CD14-positive monocyte (primary cell): ENCODE measurements around the gene STRN3. TPM values are rescaled to one million over a fixed set of nuclear protein-coding genes. Genes with fewer than 3 reads are reported as not detected.

Experiments
- DNase-seq, 3 donors: peaks; one replicate each; pipeline ENCODE4 v3.0.0-alpha.2; 2011 to 2022
- H2AFZ ChIP-seq: 2 replicates; pipeline ENCODE4 v1.6.0; 2012; ENCODE audit warnings: mild to moderate bottlenecking, low read depth, low read length, inconsistent platforms; ENCODE audit not compliant: insufficient read depth, poor library complexity, severe bottlenecking
- H3K27ac ChIP-seq, 2 donors: 1 replicate in 1 of 2; 2 replicates in 1 of 2; pipeline ENCODE4 v1.5.1; 2012 to 2013; ENCODE audit warnings: low read length in 2 of 2, control low read depth in 1 of 2, inconsistent platforms in 1 of 2, low read depth in 1 of 2, mild to moderate bottlenecking in 1 of 2
- H3K27me3 ChIP-seq, 2 donors: one replicate each; pipeline versions ENCODE4 v1.6.0 to v1.6.1; 2011 to 2013; ENCODE audit warnings: low read length in 2 of 2; ENCODE audit not compliant: control insufficient read depth in 2 of 2, insufficient read depth in 2 of 2
- H3K36me3 ChIP-seq, 2 donors: replicated peaks in 1 of 2; 1 replicate in 1 of 2; 2 replicates in 1 of 2; pipeline versions ENCODE4 v1.5.1 to v1.6.1; 2012 to 2013; ENCODE audit warnings: low read length in 2 of 2, control low read depth in 1 of 2, inconsistent platforms in 1 of 2, mild to moderate bottlenecking in 1 of 2; ENCODE audit not compliant: insufficient read depth in 2 of 2, control insufficient read depth in 1 of 2
- H3K4me1 ChIP-seq, 2 donors: 1 replicate in 1 of 2; 2 replicates in 1 of 2; pipeline versions ENCODE4 v1.5.1 to v1.6.1; 2012 to 2013; ENCODE audit warnings: low read length in 2 of 2, control low read depth in 1 of 2, inconsistent platforms in 1 of 2, mild to moderate bottlenecking in 1 of 2, moderate library complexity in 1 of 2; ENCODE audit not compliant: insufficient read depth in 2 of 2, control insufficient read depth in 1 of 2
- H3K4me2 ChIP-seq: replicated peaks from 2 replicates; pipeline ENCODE3; 2012; ENCODE audit warnings: low read length, moderate library complexity, mild to moderate bottlenecking; ENCODE audit not compliant: poor library complexity, severe bottlenecking; ENCODE audit errors: extremely low read depth
- H3K4me3 ChIP-seq, 3 experiments: fragments of 200-600 bp in 1 of 3; sonication (generic) in 1 of 3; replicated peaks in 1 of 3; 1 replicate in 2 of 3; 2 replicates in 1 of 3; pipeline ENCODE4 v1.5.1; 2011 to 2013; ENCODE audit warnings: low read length in 3 of 3, mild to moderate bottlenecking in 3 of 3, control low read depth in 2 of 3, low read depth in 2 of 3, inconsistent platforms in 1 of 3, moderate library complexity in 1 of 3
- H3K79me2 ChIP-seq: 2 replicates; pipeline ENCODE4 v1.6.0; 2012; ENCODE audit warnings: mild to moderate bottlenecking, control low read depth, inconsistent platforms, low read length, moderate library complexity; ENCODE audit not compliant: insufficient read depth
- H3K9ac ChIP-seq: 2 replicates; pipeline ENCODE4 v1.6.0; 2017; ENCODE audit warnings: low read length, mild to moderate bottlenecking; ENCODE audit not compliant: insufficient read depth, poor library complexity, severe bottlenecking
- H3K9me3 ChIP-seq, 2 donors: replicated peaks in 1 of 2; 1 replicate in 1 of 2; 2 replicates in 1 of 2; pipeline versions ENCODE4 v1.5.1 to v1.6.1; 2012 to 2013; ENCODE audit warnings: low read length in 2 of 2, control low read depth in 1 of 2; ENCODE audit not compliant: control insufficient read depth in 1 of 2, insufficient read depth in 1 of 2
- H4K20me1 ChIP-seq: 2 replicates; pipeline ENCODE4 v1.6.0; 2012; ENCODE audit warnings: mild to moderate bottlenecking, low read length, control low read depth, moderate library complexity; ENCODE audit not compliant: insufficient read depth
- H3K27ac Mint-ChIP-seq, 7 donors: one replicate each; pipeline ENCODE4 v1.8.0; 2020; ENCODE audit warnings: mild to moderate bottlenecking in 7 of 7, mixed read lengths in 7 of 7, moderate library complexity in 6 of 7, inconsistent platforms in 2 of 7
- H3K27me3 Mint-ChIP-seq, 3 donors: one replicate each; pipeline ENCODE4 v1.8.0; 2021 to 2022; ENCODE audit warnings: low read depth in 3 of 3, mild to moderate bottlenecking in 3 of 3, mixed read lengths in 3 of 3, moderate library complexity in 3 of 3, inconsistent platforms in 1 of 3
- H3K36me3 Mint-ChIP-seq, 2 donors: one replicate each; pipeline ENCODE4 v1.8.0; 2020; ENCODE audit warnings: mixed read lengths in 2 of 2, inconsistent platforms in 1 of 2, mild to moderate bottlenecking in 1 of 2
- H3K4me1 Mint-ChIP-seq: one replicate; pipeline ENCODE4 v1.8.0; 2020; ENCODE audit warnings: mild to moderate bottlenecking, mixed read lengths
- H3K4me3 Mint-ChIP-seq, 2 donors: one replicate each; pipeline ENCODE4 v1.8.0; 2020; ENCODE audit warnings: mild to moderate bottlenecking in 2 of 2, mixed read lengths in 2 of 2, moderate library complexity in 1 of 2
- H3K9me3 Mint-ChIP-seq, 7 donors: one replicate each; pipeline ENCODE4 v1.8.0; 2020 to 2022; ENCODE audit warnings: mixed read lengths in 7 of 7, mild to moderate bottlenecking in 6 of 7, moderate library complexity in 6 of 7, inconsistent platforms in 2 of 7
- WGBS: methylation state at CpG from one replicate; pipeline ENCODE4 v1.1.5; 2013; ENCODE audit warnings: missing lambda C conversion rate; ENCODE audit not compliant: insufficient coverage; 5-methylcytosine and 5-hydroxymethylcytosine counted together
- intact Hi-C, 2 donors: fragments of 100-400 bp; cut with micrococcal nuclease; formaldehyde crosslinking; loops; one replicate each; pipeline versions ENCODE4 v1.15.0 to v1.15.1; 2023
- polyA plus RNA-seq, 3 donors: library from polyadenylated mRNA; depleted of rRNA in 1 of 3; unstranded in 2 of 3; stranded (reverse) in 1 of 3; fragments of 300-500 nt in 2 of 3; fragments of >200 nt in 1 of 3; fragmentation: Illumina TruSeq in 2 of 3; gene quantifications; 1 replicate in 2 of 3; 2 replicates in 1 of 3; pipeline ENCODE4 v1.2.3, GENCODE V29; 2012 to 2021
- TF ChIP-seq, protein P1 (sequence below): fragments of 200-600 bp; IDR thresholded peaks from one replicate; pipeline ENCODE4 v1.8.0; 2022; ENCODE audit warnings: antibody characterized with exemption, mild to moderate bottlenecking

The STRN3 gene
- polyA plus RNA-seq, 3 donors, result 1.0 to 12.0 (median 3.8) TPM

DNA sequence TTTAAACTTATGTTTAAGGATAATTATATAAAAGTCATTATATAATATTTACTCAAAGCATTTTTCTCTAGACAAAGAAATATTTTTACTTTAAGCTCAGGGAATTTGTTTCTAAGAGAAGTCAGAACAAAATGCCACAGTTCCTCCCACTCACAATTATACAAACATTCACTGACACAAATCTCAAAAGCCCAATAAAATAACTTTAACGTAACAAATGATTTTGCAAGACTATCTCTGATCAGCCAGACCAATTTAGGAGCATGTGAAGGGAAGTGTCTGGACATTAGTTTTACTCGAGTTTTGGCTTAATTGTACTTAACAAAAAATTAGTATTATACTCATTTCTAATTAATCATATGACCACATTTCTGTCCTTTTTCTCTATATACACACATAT lies 110.6 kb downstream of the STRN3 start:
- Mint-ChIP-seq H3K36me3 (peaks cover 24 to 29% of the 10 kb centered on the region in 2 donors), H3K27me3 (no peaks in the 10 kb centered on the region), H3K4me1 (peaks cover 6% of the 10 kb centered on the region), H3K27ac (no peak overlapping the region), H3K9me3 (no peaks in the 10 kb centered on the region), H3K4me3 (no peak overlapping the region)
- Histone ChIP-seq H3K36me3 (peaks cover 26 to 33% of the 10 kb centered on the region in 2 donors), H3K4me2 (no peak overlapping the region), H3K4me1 (peaks cover under 1 to 7% of the 10 kb centered on the region in 2 donors), H3K9me3 (no peaks in the 10 kb centered on the region), H3K4me3 (no peak overlapping the region), H4K20me1 (peaks cover 2% of the 10 kb centered on the region), H2AFZ (no peak overlapping the region), H3K27me3 (no peaks in the 10 kb centered on the region), H3K27ac (no peak overlapping the region), H3K79me2 (no peaks in the 10 kb centered on the region), H3K9ac (no peak overlapping the region)
- intact Hi-C loops, result no loop called here
- TF ChIP-seq, protein P1, sequence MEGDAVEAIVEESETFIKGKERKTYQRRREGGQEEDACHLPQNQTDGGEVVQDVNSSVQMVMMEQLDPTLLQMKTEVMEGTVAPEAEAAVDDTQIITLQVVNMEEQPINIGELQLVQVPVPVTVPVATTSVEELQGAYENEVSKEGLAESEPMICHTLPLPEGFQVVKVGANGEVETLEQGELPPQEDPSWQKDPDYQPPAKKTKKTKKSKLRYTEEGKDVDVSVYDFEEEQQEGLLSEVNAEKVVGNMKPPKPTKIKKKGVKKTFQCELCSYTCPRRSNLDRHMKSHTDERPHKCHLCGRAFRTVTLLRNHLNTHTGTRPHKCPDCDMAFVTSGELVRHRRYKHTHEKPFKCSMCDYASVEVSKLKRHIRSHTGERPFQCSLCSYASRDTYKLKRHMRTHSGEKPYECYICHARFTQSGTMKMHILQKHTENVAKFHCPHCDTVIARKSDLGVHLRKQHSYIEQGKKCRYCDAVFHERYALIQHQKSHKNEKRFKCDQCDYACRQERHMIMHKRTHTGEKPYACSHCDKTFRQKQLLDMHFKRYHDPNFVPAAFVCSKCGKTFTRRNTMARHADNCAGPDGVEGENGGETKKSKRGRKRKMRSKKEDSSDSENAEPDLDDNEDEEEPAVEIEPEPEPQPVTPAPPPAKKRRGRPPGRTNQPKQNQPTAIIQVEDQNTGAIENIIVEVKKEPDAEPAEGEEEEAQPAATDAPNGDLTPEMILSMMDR, result no peak
- no CpG with 5 or more reads among the region's 2 CpGs for WGBS
- no peak for DNase-seq

DNA sequence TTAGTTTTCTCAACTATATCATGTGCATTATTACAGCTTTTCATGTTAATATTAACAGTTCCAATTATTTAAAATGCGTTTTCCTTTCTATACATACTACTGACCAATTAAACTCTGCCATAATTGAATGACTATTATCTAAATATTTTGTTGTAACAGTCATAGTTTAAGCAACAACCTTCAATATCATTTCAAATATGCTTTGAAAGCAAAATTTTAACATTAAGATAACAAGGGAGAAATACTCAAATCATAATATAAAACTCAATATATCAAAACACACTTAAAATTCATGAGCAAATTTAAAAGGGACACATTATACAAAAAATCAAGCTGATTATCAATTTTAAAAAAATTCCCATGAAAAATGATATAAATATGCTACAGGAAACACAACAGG lies 111.4 kb downstream of the STRN3 start:
- intact Hi-C loops, result no loop called here
- Mint-ChIP-seq H3K4me1 (no peaks in the 10 kb centered on the region), H3K27ac (no peak overlapping the region), H3K4me3 (no peak overlapping the region), H3K36me3 (peaks cover 24 to 26% of the 10 kb centered on the region in 2 donors), H3K9me3 (no peaks in the 10 kb centered on the region), H3K27me3 (no peaks in the 10 kb centered on the region)
- Histone ChIP-seq H3K9me3 (no peaks in the 10 kb centered on the region), H3K4me3 (no peak overlapping the region), H4K20me1 (no peaks in the 10 kb centered on the region), H3K36me3 (peaks cover 33 to 40% of the 10 kb centered on the region in 2 donors), H2AFZ (no peak overlapping the region), H3K4me1 (no peaks in the 10 kb centered on the region), H3K27me3 (no peaks in the 10 kb centered on the region), H3K9ac (no peak overlapping the region), H3K27ac (no peak overlapping the region), H3K79me2 (no peaks in the 10 kb centered on the region), H3K4me2 (no peak overlapping the region)
- TF ChIP-seq, protein P1, result no peak
- DNase-seq, result no peak
- WGBS, result no CpG with 5 or more reads among the region's 1 CpG
